ENCODE data around the gene CARD11.

Gene CARD11

DNA sequence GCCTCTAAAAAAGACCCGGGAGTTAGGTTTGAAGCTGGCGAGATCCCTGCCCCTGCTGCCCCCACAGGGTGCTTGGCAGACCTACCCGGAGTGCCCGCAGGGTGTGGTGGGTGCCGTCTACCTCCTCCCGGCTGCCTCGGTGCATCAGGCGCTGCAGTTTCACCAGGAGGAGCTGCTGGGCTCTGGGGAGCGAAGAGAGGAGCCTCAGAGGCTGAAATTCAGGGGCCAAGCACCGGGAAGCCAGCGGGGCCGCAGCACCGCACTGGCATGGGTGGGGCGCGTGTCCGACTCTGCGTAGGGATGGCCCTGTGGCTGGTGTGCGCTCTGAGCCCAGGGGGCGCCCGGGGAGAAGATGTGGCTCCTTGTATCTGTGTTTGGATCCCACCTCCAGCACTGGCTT is 125.3 kb downstream of the CARD11 start:
- Histone ChIP-seq H3K36me3 (ENCODE audit: insufficient read depth) (no peaks in the 10 kb centered on the region), H3K9ac (no peak overlapping the region), H3K4me1 (ENCODE audit: low read depth, poor library complexity, severe bottlenecking) (no peaks in the 10 kb centered on the region), H3K27ac (no peak overlapping the region), H3K4me3 (IDR thresholded peaks at IDR 0.05; ENCODE audit: insufficient read depth, low read depth, low read length) (no peak overlapping the region), H3K79me2 (ENCODE audit: insufficient read depth, low read depth) (no peaks in the 10 kb centered on the region), H3K4me2 (no peak overlapping the region), H2AFZ (ENCODE audit: low read depth) (no peak overlapping the region), H3K27me3 (ENCODE audit: insufficient read depth, low read depth) (no peaks in the 10 kb centered on the region), H4K20me1 (ENCODE audit: insufficient read depth) (no peaks in the 10 kb centered on the region)
- TF ChIP-seq, protein P1, sequence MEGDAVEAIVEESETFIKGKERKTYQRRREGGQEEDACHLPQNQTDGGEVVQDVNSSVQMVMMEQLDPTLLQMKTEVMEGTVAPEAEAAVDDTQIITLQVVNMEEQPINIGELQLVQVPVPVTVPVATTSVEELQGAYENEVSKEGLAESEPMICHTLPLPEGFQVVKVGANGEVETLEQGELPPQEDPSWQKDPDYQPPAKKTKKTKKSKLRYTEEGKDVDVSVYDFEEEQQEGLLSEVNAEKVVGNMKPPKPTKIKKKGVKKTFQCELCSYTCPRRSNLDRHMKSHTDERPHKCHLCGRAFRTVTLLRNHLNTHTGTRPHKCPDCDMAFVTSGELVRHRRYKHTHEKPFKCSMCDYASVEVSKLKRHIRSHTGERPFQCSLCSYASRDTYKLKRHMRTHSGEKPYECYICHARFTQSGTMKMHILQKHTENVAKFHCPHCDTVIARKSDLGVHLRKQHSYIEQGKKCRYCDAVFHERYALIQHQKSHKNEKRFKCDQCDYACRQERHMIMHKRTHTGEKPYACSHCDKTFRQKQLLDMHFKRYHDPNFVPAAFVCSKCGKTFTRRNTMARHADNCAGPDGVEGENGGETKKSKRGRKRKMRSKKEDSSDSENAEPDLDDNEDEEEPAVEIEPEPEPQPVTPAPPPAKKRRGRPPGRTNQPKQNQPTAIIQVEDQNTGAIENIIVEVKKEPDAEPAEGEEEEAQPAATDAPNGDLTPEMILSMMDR (conservative IDR thresholded peaks at IDR 0.05; ENCODE audit: low read depth, low read length): no peak

DNA sequence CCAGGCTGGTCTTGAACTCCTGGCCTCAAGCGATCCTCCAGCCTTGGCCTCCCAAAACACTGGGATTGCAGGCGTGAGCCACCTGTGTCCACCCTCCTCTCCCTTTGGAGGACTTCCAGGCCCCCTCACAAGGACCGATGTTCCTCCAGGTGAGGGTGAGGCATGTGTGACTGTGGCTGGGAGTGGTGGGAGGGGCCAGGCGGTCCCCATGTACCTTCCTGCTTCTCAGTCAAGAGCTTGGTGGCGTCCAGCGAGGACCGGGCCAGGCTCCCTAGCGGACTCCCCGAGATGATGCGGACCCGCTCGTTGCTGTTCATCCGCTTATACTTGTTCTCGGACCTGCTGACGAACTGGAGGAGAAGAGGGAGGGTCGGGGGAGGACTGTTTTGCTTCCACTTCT is 128.6 kb downstream of the CARD11 start:
- no peak overlapping the region for H3K9ac ChIP-seq
- no peak overlapping the region for H3K4me2 ChIP-seq
- H3K4me1 ChIP-seq (ENCODE audit: low read depth, poor library complexity, severe bottlenecking): no peaks in the 10 kb centered on the region
- no peaks in the 10 kb centered on the region for H4K20me1 ChIP-seq (ENCODE audit: insufficient read depth)
- no peaks in the 10 kb centered on the region for H3K79me2 ChIP-seq (ENCODE audit: insufficient read depth, low read depth)
- no peaks in the 10 kb centered on the region for H3K27me3 ChIP-seq (ENCODE audit: insufficient read depth, low read depth)
- TF ChIP-seq, protein P1 (conservative IDR thresholded peaks at IDR 0.05; ENCODE audit: low read depth, low read length): no peak
- H3K27ac ChIP-seq: no peak overlapping the region
- no peaks in the 10 kb centered on the region for H3K36me3 ChIP-seq (ENCODE audit: insufficient read depth)
- no peak overlapping the region for H3K4me3 ChIP-seq (IDR thresholded peaks at IDR 0.05; ENCODE audit: insufficient read depth, low read depth, low read length)
- H2AFZ ChIP-seq (ENCODE audit: low read depth): no peak overlapping the region

DNA sequence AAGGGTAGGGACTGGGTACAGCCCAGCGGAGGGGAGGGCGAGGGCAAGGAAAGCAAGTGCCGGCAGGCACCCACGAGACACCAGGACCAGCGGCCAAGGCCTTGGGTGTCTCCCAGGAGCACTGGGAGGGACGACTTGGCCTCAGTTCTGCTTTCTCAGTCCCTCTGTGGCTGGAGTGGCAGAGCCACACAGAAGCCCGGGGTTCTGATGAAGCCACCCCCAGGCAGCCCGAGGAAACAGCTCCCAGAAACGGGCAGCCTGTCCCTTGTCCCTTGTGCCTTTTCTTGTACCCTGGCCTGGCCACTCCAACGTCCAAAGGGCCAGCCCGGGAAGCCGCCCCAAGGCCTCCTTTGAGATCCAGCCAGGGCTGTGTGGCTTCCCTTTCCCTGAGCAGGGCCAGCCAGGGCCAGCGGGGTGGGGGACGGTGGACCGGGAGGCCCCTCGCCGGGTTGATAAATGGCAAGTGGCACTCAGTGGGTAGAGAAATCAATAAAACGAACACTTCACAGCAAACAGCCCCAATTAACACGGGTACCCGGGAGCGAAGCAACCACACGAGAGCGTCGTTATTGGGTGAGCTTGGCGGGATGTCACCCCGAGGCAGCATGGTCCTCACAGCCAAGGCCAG is 129.8 kb downstream of the CARD11 start:
- Histone ChIP-seq H3K4me1 (ENCODE audit: low read depth, poor library complexity, severe bottlenecking) (no peaks in the 10 kb centered on the region), H3K36me3 (ENCODE audit: insufficient read depth) (no peaks in the 10 kb centered on the region)
- TF ChIP-seq, protein P1 (conservative IDR thresholded peaks at IDR 0.05; ENCODE audit: low read depth, low read length): no peak

DNA sequence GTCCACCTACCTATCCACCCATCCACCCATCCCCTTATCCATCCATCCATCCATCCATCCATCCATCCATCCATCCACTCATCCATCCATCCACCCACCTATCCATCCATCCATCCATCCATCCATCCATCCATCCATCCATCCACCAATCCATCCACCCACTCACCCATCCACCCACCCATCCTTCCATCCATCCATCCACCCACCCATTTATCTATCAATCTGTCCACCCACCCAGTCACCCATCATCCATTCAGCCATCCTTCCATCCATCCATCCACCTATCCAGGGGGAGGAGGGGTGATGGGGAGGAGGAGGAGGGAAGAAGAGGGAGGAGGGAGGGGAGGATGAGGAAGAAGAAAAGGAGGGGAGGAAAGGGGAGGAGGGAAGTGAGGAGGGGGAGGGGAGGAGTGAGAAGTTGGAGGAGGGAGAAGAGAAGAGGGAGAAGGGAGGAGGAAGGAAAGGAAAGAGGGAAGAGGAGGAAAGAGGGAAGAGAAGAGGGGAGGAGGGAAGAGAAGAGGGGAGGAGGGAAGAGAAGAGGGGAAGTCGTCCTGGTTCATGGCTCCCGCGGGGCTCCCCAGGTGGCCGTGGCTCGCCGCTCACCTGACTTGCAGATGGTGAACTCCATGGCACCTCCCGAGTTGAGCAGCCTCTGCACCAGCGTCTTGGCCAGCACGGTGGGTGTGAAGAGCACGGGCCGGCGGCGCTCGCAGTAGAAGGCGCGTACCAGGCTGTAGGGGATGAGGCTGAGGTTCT is 130.8 kb downstream of the CARD11 start:
- Histone ChIP-seq H3K79me2 (ENCODE audit: insufficient read depth, low read depth) (no peaks in the 10 kb centered on the region), H3K36me3 (ENCODE audit: insufficient read depth) (no peaks in the 10 kb centered on the region), H3K9ac (no peak overlapping the region), H3K27me3 (ENCODE audit: insufficient read depth, low read depth) (no peaks in the 10 kb centered on the region), H3K4me1 (ENCODE audit: low read depth, poor library complexity, severe bottlenecking) (no peaks in the 10 kb centered on the region), H4K20me1 (ENCODE audit: insufficient read depth) (no peaks in the 10 kb centered on the region), H3K4me3 (IDR thresholded peaks at IDR 0.05; ENCODE audit: insufficient read depth, low read depth, low read length) (no peak overlapping the region), H3K27ac (no peak overlapping the region), H3K4me2 (no peak overlapping the region), H2AFZ (ENCODE audit: low read depth) (no peak overlapping the region)
- TF ChIP-seq, protein P1 (conservative IDR thresholded peaks at IDR 0.05; ENCODE audit: low read depth, low read length): no peak

More for the DNA sequence above, 129.8 kb downstream of the CARD11 start:
- Histone ChIP-seq H3K27ac (no peak overlapping the region), H3K4me2 (no peak overlapping the region), H3K9ac (no peak overlapping the region), H4K20me1 (ENCODE audit: insufficient read depth) (no peaks in the 10 kb centered on the region), H3K79me2 (ENCODE audit: insufficient read depth, low read depth) (no peaks in the 10 kb centered on the region), H3K4me3 (IDR thresholded peaks at IDR 0.05; ENCODE audit: insufficient read depth, low read depth, low read length) (no peak overlapping the region), H3K27me3 (ENCODE audit: insufficient read depth, low read depth) (no peaks in the 10 kb centered on the region), H2AFZ (ENCODE audit: low read depth) (no peak overlapping the region)

Measured in KMS-11 (cell line).